Stimulated activated CD4-positive, alpha-beta T cell treated with anti-CD3 and anti-CD28 coated beads, Interleukin-1b, Interleukin-23, amount 100 ng/mL, for 1 hour (primary cell): ENCODE results near the gene PLA2G6.

ENCODE experiments used
- DNase-seq, 2 donors: peaks; one replicate each; pipeline ENCODE4 v3.0.0-alpha.2; 2020; ENCODE audit warnings: low read depth in 2 of 2

The PLA2G6 gene, protein sequence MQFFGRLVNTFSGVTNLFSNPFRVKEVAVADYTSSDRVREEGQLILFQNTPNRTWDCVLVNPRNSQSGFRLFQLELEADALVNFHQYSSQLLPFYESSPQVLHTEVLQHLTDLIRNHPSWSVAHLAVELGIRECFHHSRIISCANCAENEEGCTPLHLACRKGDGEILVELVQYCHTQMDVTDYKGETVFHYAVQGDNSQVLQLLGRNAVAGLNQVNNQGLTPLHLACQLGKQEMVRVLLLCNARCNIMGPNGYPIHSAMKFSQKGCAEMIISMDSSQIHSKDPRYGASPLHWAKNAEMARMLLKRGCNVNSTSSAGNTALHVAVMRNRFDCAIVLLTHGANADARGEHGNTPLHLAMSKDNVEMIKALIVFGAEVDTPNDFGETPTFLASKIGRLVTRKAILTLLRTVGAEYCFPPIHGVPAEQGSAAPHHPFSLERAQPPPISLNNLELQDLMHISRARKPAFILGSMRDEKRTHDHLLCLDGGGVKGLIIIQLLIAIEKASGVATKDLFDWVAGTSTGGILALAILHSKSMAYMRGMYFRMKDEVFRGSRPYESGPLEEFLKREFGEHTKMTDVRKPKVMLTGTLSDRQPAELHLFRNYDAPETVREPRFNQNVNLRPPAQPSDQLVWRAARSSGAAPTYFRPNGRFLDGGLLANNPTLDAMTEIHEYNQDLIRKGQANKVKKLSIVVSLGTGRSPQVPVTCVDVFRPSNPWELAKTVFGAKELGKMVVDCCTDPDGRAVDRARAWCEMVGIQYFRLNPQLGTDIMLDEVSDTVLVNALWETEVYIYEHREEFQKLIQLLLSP

DNA sequence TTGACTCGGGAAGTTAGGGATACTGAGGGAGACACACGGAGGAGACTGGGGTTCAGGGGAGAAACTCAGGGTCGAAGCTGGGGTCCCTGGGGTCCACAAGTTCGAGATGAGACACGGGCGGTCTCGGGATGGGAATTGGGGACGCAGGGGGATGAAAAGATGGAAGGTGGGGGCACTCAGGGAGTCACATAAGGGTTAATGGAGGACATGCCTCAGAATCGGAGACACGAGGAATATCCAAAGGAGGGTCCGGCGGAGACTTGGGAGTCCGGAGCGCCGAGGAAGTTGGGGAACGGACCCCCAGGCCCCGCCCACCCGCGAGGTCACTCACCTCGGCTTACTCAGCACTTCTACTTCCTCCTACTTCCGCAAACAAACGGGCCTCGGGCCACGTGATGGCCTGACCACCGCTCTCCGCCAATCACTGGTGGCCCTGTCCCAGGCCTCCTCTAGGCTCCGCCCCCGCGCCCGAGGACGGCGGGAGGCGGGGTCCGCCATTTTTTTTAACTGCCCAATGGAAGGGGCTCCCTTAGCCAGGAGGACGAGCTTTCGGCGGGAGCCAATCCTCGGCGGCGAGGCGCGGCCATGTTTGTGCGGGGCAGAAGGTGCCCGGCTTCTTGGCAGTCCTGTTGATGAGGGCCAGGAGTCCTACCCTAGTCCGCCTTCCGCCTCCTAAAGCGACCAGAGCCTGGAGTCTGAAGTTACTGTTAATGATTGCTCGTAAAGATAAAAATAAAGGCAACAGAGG lies at the start of gene PLA2G6:
PLA2G6 (minus strand) TSS at position 378 of the 748 bp plus-strand sequence. CDS start 12,404 bp downstream, outside the sequence.
- DNase-seq, result peak; percentile 89 to 95

DNA sequence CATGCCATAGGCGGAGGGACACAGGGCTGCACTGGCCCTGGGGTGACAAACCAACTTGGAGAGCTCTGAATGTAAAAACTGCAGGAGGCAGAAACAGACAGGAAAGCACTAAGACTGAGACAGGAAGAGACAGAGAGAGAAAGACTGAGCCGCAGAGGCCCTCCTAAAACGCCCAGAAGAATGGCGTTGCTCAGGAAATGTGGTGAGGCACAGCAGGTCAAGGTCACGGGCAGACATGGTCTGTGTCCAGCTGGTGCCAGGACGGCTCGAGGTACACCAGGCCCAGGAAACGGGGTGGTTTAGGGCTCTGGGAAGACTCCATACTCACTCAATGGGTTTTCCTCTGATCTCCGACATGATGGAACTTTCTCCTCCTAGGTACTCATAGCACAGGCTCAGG lies 49.3 kb upstream of the PLA2G6 start:
- no peak for DNase-seq

DNA sequence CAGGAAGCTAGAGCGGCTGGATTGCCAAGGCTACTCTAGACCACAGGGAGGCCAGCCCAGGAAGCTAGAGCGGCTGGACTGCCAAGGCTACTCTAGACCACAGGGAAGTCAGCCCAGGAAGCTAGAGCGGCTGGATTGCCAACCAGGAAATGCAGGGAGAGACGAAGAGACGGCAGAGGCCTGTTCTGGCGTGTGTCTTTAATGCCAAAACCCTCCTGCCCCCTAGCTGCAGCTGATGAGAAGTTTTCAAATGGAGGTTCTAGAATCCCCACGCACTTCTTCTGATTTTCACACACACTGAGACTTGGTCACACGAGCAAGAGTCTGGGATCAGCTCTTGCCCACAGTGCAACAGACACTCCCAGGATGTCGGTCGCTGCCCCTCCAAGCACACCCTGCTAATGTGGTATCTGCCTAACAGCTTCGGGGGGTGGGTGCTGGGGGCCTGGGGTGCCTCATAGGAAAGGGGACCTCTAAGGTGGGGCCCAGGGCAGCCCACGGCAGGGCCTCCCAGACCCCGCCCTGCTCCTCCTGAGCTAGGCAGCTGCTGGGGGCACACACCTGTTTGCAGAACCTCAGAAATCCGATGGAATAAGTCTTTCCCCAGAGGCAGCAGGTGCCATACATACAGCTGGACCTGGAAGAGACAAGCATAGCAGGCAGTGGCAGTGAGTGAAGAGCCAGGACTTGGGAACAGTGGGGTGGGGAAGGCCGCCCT lies 48.6 kb upstream of the PLA2G6 start:
- DNase-seq, result no peak

DNA sequence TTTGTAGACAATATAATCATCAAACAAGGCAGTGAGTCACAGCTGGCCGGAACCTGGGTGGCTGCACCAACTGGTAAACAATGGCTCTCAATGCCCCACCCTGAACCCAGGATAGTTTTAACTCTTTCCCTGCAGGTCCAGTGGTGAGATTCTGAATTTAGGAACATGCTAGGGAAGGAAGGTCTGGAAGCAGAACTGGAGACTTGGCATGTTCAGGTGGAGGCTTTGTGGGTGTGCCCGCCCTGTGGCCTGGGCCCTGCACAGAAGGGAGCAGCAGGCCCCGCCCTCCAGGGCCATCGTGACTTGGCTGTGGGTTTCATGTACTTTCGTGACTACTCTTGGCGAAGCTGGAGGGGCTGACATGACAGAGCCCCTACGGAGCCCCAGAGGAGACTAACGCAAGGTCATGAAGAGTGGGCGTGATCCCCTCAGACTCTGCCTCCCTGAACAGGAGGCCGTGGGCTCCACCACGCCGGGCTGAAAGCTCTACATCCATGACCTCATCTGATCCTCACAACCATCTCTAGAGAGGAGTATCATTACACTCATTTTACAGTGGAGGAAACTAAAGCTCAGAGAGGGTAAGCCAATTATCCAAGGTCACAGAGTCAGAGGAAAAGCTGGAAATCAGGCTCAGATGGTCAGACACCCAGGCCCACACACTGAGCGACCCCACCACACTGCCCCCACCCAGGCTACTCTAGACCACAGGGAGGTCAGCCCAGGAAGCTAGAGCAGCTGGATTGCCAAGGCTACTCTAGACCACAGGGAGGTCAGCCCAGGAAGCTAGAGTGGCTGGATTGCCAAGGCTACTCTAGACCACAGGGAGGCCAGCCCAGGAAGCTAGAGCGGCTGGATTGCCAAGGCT lies 47.5 kb upstream of the PLA2G6 start:
- DNase-seq, result no peak

DNA sequence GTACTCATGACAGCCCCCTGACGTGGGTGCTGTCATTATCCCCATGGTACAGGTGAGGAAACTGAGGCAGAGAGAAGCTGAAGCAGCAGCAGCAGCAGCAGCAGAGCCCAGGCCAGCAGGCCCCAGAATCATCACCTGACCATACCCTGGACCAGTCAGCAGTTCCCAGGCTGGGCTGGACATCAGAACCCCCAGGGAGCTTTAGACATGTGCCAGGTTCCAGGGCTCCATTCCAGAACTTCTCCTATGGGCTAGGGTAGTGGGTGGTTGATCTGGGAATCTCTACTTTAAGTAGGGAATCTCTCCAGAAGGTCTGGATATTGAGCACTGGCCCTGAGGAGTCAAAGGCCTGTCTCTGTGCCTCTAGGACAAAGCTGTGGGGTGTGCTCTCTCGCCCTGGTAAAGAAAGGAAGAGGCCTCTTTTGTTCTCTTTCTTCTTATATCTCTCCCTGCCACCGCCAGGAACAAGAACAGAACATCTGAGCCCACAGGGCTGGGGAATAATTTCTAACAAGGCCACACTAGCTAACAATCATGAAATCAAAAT lies 46.8 kb upstream of the PLA2G6 start:
- no peak for DNase-seq

DNA sequence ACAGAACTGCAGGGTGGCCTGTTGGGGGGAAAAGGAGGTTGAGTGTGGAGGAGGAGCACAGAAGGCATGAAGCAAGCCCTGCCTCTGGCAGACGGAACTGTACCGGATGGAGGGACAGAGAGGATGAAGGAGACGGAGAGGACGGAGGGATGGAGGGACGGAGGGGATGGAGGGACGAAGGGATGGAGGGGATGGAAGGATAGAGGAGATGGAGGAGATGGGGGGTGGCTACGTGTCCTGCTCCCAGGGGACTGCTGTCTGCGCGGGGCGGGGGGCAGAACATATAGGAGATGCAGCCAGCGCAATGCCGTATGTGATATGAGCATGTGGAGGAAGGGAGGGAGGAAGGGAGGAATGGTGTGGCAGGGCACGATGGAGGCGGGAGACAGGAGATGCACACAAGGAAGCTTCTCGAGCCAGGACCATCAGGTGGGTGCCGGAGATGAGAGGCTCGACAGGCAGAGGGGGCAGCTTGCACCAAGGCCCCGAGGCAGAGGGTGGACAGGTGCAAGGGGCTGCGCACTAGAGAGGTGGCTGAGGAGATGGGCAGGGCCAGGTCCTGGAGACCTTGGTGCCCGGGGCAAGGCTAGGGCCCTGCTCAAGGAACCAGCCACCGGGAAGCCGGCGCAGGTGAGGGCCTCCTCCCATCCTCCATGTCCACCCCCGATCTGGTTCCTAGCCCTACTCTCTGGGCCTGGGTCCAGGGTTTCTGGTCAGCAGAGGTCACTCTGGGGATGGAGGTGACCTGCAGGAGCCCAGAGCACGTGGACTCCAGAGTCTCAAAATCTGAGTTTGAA lies 45.4 kb upstream of the PLA2G6 start:
- no peak for DNase-seq

DNA sequence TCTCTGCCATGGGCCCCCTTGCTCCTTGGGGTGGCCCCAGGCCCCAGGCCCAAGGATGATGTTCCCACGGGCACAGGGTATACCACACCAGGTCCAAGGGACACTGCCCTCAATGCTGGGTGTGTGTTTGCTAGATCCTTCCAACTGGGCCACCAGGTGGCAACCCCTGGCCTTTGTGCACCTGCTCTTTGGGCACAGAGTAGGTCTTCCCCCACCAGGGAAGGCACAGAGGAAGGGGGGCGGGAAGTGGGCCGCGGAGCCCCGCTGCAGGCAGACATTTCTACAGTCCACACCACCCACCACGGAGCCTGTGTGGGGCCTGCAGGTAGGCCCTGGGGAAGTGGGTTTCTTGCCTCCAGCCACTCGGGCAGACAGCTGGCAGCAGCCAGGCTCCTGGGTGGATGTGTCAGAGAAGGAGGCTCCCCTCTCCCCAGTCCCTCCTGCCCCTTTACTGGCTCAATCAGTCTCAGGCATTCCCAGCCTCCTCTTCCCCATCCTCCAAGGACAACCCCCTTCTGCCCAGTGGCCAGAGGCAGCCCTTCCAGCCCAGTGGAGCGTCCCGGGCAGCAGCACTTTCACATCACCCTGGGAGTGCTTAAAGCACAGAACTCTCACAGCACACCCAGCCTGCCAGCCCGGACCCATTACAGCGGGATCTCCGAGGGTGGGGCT lies 41.8 kb upstream of the PLA2G6 start:
- no peak for DNase-seq

DNA sequence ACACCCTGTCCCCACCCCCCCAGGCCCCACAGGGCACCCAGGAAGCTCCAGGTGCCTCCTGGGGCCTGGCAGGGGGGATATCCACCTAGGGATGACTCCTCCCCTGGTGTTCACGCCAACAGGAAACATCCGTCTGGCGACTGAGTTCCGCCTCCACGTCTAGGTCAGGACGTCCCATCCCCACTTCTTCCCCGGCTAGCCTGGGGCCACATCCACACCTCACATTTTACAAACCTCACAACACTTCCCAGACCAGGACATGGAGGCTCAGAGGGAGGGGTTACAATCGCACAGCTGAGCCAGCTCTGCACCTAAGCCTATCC lies 41.1 kb upstream of the PLA2G6 start:
- DNase-seq, result no peak

DNA sequence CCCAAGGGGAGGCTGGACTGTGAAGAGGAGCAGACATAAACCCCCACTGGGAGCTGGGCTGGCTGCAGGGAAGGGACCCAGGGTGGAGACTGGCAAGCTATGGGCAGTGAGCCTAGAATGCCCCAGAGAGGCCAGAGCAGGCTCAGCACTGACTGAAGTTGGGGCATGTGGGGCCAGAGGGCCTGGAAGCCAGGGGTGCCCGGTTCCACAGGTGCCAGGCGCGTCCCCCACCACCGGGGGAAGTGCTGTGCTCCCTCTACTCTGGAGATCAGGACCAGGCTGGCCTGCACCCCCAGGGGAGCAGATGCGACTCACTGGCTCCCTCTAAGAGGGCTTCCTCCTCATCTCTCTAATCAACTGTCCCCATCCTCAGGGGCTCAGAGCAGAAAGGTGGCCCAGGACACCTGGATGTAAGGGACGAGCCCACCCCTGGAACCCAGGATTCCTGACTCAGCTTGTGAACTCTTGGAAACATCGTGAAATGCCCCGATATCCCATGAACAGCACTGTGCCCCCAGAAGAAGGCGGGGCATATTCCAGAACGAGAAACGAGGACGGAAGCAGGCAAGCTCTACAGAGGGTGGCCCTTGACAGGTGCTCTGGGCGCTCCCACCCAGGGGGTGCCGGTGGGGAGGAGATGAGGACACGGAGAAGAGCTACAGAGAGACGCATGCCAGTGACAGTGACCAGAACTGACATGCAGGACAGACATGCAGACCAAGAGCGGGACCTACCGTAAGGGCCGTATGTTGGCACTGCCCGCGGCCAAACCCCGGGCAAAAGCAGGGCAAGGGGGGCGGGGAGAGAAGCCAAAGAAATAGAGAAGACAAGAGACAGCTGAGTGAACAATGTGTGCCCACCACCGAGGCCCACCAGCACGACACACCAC lies 40.5 kb upstream of the PLA2G6 start:
- DNase-seq, result no peak

DNA sequence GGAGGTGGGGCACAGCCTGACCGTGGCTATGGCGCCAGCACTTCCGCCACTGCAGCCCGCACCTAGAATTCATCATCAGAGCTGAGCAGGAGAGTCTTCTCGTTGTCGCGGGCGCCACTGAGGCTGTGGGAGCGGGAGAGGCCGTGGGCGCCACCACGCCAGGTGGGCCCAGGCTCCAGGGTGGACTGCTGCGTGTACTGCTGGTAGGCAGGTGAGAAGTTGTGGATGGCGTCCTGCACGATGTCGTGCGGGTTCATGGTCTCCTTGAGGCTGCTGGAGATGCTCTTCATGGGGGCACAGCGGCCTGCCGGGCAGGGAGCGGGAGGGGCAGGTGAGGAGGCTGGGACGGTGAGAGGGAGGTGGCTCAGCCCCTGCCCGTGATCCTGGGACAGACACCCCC lies 39.8 kb upstream of the PLA2G6 start:
- no peak for DNase-seq

DNA sequence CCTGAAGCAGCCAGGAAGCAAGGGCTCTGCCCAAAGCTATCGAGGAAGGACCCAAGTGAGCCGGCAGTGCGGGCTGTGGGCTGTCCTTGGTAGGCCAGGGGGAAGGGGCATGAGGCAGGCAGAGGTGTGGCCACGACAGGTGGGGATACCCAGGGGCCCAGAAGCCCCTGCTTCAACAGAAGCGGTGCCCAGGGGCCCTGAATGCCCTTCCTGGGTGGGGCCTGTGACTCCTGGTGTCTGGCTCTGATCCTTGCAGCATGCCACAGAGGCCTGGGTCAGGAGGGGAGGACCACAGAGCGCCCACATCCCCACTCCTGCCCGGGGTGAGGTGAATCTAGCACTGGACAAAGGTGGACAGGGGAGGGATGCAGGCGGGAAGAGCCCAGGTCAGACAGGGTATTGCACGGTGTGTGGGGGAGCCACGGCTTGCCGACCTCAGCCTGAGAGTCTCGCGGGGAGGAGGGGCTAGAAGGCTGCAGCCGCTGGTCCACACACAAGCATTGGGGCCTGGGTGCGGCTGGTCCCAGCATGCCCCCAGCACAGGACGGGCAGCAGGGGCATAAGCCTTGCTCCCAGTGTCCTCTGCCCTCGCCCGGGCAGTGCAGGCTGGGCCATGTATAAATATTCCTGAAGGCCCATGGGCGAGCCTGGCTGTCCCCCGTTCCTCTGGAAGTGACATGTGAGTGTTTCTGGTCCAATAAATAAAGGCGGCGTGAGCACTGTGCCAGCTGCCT lies 39.2 kb upstream of the PLA2G6 start:
- no peak for DNase-seq

DNA sequence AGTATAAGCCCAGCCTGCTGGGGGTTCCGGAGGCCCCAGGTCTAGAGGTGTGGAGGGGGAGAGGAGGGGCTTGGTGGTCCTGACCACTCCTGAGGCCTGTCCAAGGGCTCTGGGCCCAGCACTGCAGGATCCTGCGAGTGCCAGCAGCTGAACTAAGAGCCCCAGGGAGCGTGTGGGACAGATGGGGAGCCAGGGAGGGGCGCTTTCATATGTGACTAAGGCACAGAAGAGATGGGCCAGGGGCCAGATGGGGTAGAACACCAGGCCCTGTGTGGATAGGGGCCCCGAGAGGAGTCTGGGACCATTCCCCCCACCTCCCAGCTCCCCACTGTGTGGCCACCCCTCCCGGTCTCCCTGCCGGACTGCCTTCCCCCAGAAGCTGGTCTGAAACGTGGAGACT lies 38.5 kb upstream of the PLA2G6 start:
- no peak for DNase-seq

DNA sequence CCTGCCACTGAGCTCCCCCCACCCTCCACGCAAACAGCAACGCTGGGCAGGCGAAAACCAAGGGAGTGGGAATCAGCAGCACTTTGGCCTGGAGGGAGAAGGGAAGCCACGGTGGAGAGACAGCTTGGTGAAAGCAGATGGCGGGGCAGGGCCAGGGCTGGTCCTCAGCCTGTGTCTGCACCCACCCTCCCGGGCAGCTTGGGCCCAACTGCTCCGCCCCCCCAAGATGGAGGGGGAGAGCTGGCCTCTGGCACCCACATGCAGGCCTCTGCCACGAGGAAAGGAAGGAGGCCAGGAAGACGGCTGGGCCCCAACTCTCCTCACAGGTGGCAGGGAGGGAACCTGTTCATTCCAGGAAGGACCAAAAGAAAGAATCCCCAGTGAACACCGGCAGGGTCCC lies 38.0 kb upstream of the PLA2G6 start:
- no peak for DNase-seq

DNA sequence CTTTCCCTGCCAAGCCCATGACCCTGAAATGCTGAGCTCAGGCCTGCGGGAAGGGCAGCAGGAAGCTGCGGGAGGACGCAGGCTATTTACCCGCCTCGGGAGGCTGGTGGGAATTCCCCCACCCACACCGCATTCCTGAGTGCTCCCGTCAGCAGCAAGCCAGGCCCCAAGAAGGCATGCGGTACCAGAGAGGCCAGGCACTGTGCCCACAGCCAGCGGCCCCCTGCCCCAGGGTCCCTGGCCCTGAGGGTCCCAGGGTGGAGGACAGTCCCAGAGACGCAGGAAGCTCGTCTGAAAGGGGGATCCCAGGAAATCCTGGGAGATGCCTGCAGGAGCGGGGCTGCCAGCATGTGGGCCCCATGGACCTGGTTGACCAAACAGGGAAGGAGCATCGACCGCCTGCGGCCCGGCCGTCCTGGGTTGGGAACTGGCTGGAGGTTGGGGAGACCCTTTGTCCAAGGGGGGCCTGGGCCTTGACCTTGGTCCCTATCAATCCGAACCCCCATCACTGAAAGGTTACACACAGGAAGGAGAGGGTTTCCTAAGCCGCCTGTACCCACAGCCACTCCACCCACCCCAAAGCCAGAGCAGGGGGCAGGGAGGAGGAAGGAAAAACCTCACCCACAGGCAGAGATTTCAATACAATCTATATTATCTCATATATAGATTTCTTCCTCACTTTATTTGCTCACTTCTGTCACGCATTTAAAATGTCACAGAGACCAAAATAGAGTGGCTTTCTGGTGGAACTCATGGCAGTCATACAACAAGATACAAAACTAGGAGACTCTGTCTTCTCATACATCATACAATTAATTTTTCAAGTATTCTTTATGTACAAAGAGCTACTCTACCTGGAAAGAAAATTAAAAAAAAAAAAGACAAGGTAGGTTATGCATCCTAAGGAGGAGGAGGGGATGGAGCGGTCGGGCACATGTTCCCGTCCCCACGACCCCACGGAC lies 37.3 kb upstream of the PLA2G6 start:
- no peak for DNase-seq

DNA sequence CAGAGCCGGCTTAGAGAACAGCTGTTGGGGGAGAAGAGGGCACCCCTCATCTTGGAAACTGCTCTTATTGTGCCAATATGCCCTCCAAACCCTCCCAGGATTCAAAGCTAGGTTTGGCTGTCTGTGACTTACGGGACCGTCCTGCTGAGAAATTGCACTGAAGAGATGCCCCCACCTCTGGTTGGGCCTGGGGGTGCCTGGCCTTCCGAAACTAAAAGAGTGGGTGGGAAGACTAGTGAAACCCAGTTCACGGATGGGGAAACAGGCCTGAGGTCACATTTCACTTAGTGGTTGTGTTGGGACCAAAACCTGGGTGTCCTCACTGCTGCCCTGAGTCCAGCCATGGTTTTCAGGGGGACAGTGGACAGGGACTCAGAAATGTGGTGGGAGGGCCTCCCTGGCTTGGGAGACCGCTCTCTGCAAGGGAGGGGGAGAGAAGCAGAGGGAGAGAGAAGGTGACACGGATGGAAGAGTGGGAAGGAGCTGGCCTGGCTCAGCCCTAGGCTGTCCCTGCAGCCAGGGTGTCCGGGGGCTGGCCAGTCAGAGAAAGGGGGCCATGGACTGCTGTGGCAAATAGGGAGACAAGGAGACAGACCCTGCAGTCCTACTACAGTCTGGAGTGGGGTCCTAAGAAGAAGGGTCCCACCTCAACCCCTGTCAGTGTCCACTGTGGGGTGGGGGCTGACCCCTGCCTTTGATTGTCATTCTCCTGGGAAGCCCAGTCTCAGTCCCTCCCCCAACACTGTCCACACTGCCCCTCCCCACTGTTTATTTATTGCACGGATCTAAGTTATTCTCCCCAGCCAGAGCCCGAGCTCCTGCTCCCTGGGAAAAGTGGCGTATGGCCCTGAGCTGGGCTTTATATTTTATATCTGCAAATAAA lies 33.8 kb upstream of the PLA2G6 start:
- no peak for DNase-seq
